ENCODE results near the gene HERC3.

HERC3 gene

DNA sequence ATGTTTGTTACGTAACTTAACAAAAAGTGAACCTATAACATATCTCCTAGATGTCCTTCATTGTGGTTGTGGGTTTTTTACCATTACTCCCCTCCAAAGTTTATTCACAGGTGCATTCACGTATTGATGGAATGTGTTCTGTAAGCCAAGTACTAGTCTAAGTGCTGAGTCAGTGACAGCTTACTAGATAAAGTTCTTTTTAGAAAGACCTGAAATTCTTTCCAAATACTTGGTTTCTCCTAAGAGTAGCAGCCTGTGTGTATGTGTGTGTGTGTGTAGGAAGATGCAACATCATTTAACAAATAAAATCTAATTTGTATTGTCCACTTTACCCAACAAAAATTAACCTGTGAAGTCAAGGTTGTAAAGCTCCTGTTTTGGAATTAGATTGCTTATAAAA is 83.3 kb downstream of the HERC3 start:
- DNase-seq (ENCODE audit: extremely low read depth, low read depth): no peak
- TF ChIP-seq, protein P1, sequence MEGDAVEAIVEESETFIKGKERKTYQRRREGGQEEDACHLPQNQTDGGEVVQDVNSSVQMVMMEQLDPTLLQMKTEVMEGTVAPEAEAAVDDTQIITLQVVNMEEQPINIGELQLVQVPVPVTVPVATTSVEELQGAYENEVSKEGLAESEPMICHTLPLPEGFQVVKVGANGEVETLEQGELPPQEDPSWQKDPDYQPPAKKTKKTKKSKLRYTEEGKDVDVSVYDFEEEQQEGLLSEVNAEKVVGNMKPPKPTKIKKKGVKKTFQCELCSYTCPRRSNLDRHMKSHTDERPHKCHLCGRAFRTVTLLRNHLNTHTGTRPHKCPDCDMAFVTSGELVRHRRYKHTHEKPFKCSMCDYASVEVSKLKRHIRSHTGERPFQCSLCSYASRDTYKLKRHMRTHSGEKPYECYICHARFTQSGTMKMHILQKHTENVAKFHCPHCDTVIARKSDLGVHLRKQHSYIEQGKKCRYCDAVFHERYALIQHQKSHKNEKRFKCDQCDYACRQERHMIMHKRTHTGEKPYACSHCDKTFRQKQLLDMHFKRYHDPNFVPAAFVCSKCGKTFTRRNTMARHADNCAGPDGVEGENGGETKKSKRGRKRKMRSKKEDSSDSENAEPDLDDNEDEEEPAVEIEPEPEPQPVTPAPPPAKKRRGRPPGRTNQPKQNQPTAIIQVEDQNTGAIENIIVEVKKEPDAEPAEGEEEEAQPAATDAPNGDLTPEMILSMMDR (IDR thresholded peaks at IDR 0.05; ENCODE audit: low read depth, low read length): no peak

DNA sequence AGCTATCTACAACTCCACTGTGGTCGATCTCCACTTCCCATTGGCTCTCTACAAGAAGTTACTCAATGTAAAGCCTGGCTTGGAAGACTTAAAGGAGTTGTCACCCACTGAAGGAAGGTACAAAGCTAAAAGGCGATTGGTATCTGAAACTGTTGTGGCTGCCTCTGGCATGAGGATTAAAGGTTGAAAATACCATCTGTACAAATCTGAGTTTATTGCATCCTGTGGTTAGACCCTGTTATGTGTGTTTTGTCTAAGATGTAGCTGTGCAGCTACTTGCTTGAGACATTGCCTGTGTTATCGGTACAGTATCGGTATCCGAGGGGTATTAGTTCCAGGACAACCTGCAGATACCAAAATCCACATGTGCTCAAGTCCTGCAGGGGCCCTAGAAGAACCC is 88.9 kb downstream of the HERC3 start:
- TF ChIP-seq, protein P1 (IDR thresholded peaks at IDR 0.05; ENCODE audit: low read depth, low read length): no peak
- DNase-seq (ENCODE audit: extremely low read depth, low read depth): no peak

DNA sequence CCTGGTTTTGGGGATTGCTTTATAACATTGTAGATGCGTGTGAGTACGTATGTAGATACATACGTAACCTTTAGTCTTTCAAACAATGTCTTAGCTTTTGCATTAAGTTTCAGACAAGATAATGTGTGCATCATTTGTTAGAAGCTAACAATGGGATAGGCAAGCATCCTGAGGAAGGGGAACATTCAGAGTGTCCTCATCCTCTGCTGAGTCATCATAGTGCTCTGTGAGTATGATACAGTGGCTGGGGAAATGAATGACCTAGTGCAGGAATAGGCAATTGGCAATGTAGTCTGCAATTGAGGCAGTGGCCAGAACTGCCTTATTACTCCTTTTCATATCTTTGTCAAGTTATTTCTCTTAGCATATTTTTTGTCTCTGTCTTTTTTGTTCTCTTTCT is 98.1 kb downstream of the HERC3 start:
- TF ChIP-seq, protein P1 (IDR thresholded peaks at IDR 0.05; ENCODE audit: low read depth, low read length): no peak
- no peak for DNase-seq (ENCODE audit: extremely low read depth, low read depth)

DNA sequence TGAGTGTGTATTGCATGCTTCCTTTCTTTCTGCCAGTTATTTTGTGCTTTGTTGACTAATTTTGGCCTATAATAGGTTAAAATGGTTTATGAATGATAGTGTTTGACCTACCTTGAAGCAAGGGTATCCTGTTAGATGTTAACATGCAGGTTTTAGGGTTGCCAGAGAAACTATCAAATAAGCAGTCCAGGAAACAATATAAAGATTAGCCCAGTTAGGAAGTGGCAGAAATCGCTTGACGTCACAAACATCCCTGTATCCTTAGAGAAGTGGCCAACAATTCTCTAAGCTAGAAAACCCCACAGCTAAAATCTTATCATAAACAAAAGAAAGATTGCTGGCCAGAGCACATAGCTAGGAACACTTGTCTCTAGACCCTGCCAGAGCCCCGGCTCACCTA is 101.5 kb downstream of the HERC3 start:
- no peak for DNase-seq (ENCODE audit: extremely low read depth, low read depth)
- TF ChIP-seq, protein P1 (IDR thresholded peaks at IDR 0.05; ENCODE audit: low read depth, low read length): no peak

DNA sequence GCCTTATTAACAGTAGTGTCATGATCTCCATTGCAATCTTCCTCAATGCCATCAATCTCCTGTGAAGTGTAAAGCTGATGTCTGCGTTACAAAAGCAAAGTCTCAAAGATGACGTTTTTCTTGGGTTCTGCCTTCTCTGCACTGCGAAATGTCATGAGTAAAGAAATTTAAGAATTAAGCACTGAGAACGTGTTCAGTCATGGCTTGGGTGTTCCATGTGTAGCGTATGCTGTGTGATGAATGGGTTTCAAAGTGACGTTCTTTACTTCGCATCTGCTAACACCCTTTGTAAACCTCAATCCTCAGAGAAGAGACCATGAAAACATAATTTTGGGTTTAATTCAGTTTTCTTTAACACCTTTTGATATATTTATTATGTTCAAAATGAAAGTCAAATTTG is 104.3 kb downstream of the HERC3 start:
- DNase-seq (ENCODE audit: extremely low read depth, low read depth): no peak
- TF ChIP-seq, protein P1 (IDR thresholded peaks at IDR 0.05; ENCODE audit: low read depth, low read length): no peak

DNA sequence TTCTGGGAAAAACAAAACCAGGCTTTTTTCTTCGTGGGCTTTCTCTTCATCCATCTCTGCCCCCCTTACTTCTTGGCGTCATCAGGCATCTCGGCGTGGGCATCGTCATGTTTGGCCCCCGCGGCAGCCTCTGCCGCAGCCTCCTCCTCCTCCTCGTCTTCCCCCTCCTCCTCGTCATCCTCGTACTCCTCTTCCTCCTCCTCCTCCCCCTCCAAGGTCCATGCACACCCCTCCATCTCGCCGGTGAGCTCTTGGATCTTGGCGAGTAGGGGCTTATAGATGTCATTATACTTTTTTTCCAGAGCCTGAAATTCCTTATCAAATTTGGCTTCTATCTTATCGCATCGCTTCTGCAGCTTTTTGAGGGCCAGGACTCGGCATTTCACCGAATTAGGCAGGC is 104.9 kb downstream of the HERC3 start:
- DNase-seq (ENCODE audit: extremely low read depth, low read depth): no peak
- TF ChIP-seq, protein P1 (IDR thresholded peaks at IDR 0.05; ENCODE audit: low read depth, low read length): no peak

DNA sequence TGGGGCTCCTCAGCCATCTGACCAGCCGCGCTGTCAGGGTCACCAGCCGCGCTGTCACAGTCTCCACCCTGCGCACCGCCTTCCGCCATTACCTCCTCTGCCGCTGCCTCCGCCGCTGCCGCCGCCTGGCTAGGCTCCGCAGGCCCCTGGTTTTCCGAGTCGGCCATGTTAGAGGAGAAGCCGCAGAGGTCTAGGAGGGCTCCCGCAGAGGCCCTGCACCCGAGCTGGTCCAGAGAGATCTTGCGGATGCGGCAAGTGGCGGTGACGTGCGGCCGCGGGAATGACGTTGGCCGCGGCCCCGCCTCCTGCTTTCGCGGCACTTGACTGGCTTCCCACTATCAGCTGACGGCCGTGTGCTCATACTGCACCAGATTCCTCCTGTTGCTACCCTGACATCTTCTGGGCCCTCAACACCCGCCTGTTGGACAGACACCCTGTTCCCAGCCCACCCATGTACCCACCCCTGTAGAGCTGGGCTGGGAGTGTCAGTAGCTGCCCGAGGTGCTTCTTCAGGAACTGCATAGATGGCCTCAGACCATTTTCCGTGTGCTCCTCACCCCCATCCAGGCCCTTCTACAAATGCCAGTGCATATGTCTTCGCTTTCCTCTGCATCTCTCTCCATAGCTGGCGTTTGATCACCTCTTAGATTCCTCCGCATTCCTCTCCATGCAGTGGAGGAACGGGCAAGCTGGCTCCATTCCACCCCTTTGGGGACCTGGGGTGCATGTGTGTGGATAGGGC is 105.5 kb downstream of the HERC3 start, which contains the start of gene NAP1L5:
NAP1L5 (minus strand) TSS at position 242 of the 742 bp plus-strand sequence; CDS start at position 167, 75 bp downstream.
- TF ChIP-seq, protein P1 (IDR thresholded peaks at IDR 0.05; ENCODE audit: low read depth, low read length): no peak
- DNase-seq (ENCODE audit: extremely low read depth, low read depth): no peak
